Neutrophil (primary cell): ENCODE data around the gene MPND.

ENCODE experiments used
- H3K27ac ChIP-seq: fragments of 200-600 bp; sonication (generic); 2 replicates; pipeline ENCODE4 v1.5.1; 2016; ENCODE audit warnings: mild to moderate bottlenecking, moderate library complexity
- H3K27me3 ChIP-seq: fragments of 200-600 bp; sonication (generic); 2 replicates; pipeline ENCODE4 v1.6.0; 2016; ENCODE audit warnings: mild to moderate bottlenecking
- H3K36me3 ChIP-seq: fragments of 200-600 bp; sonication (generic); 2 replicates; pipeline ENCODE4 v1.5.1; 2017
- H3K4me1 ChIP-seq, 2 experiments: fragments of 200-600 bp in 1 of 2; sonication (generic) in 1 of 2; 1 replicate in 1 of 2; 2 replicates in 1 of 2; pipeline versions ENCODE4 v1.5.1 to v1.6.1; 2013 to 2016; ENCODE audit warnings: low read depth in 1 of 2, low read length in 1 of 2, mild to moderate bottlenecking in 1 of 2, moderate library complexity in 1 of 2; ENCODE audit not compliant: control insufficient read depth in 1 of 2, insufficient read depth in 1 of 2
- H3K4me3 ChIP-seq, 2 experiments: fragments of 200-600 bp in 1 of 2; sonication (generic) in 1 of 2; 1 replicate in 1 of 2; 2 replicates in 1 of 2; pipeline ENCODE4 v1.5.1; 2013 to 2016; ENCODE audit warnings: low read depth in 1 of 2, low read length in 1 of 2, mild to moderate bottlenecking in 1 of 2, moderate library complexity in 1 of 2
- H3K9me3 ChIP-seq: fragments of 200-600 bp; sonication (generic); 2 replicates; pipeline ENCODE4 v1.5.1; 2016
- TF ChIP-seq, protein P1 (sequence below): fragments of 200-600 bp; sonication (generic); IDR thresholded peaks from 2 replicates; pipeline ENCODE4 v1.5.1; 2016; ENCODE audit warnings: antibody characterized with exemption

The MPND gene

GRCh38 chr19:4316956-4317355 lies 26.4 kb upstream of the MPND start:
- Histone ChIP-seq H3K27me3 (no peaks in the 10 kb centered on the region), H3K36me3 (no peaks in the 10 kb centered on the region), H3K27ac (no peak overlapping the region), H3K4me1 (peaks cover 0 to 7% of the 10 kb centered on the region in 2 experiments), H3K4me3 (no peak overlapping the region), H3K9me3 (peaks cover 3% of the 10 kb centered on the region)
- TF ChIP-seq, protein P1, sequence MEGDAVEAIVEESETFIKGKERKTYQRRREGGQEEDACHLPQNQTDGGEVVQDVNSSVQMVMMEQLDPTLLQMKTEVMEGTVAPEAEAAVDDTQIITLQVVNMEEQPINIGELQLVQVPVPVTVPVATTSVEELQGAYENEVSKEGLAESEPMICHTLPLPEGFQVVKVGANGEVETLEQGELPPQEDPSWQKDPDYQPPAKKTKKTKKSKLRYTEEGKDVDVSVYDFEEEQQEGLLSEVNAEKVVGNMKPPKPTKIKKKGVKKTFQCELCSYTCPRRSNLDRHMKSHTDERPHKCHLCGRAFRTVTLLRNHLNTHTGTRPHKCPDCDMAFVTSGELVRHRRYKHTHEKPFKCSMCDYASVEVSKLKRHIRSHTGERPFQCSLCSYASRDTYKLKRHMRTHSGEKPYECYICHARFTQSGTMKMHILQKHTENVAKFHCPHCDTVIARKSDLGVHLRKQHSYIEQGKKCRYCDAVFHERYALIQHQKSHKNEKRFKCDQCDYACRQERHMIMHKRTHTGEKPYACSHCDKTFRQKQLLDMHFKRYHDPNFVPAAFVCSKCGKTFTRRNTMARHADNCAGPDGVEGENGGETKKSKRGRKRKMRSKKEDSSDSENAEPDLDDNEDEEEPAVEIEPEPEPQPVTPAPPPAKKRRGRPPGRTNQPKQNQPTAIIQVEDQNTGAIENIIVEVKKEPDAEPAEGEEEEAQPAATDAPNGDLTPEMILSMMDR: no peak

GRCh38 chr19:4318460-4318859 lies 24.9 kb upstream of the MPND start:
- peaks cover 0 to 7% of the 10 kb centered on the region in 2 experiments for H3K4me1 ChIP-seq
- TF ChIP-seq, protein P1: no peak

GRCh38 chr19:4319067-4319718 lies 24.2 kb upstream of the MPND start:
- Histone ChIP-seq H3K27me3 (peaks cover 3% of the 10 kb centered on the region), H3K4me3 (no peak overlapping the region), H3K27ac (no peak overlapping the region), H3K36me3 (no peaks in the 10 kb centered on the region), H3K4me1 (peaks cover 0 to 2% of the 10 kb centered on the region in 2 experiments), H3K9me3 (peaks cover 8% of the 10 kb centered on the region)
- TF ChIP-seq, protein P1: no peak

More at GRCh38 chr19:4318460-4318859, 24.9 kb upstream of the MPND start:
- Histone ChIP-seq H3K36me3 (no peaks in the 10 kb centered on the region), H3K4me3 (no peak overlapping the region), H3K9me3 (peaks cover 8% of the 10 kb centered on the region), H3K27ac (no peak overlapping the region), H3K27me3 (no peaks in the 10 kb centered on the region)

- Histone ChIP-seq H3K4me1 (no peaks in the 10 kb centered on the region), H3K4me3 (no peak overlapping the region), H3K27ac (no peak overlapping the region), H3K36me3 (no peaks in the 10 kb centered on the region), H3K27me3 (peaks cover 10% of the 10 kb centered on the region), H3K9me3 (peaks cover 8% of the 10 kb centered on the region)
- TF ChIP-seq, protein P1: no peak
Measured at GRCh38 chr19:4320419-4320818, 22.9 kb upstream of the MPND start.

DNA sequence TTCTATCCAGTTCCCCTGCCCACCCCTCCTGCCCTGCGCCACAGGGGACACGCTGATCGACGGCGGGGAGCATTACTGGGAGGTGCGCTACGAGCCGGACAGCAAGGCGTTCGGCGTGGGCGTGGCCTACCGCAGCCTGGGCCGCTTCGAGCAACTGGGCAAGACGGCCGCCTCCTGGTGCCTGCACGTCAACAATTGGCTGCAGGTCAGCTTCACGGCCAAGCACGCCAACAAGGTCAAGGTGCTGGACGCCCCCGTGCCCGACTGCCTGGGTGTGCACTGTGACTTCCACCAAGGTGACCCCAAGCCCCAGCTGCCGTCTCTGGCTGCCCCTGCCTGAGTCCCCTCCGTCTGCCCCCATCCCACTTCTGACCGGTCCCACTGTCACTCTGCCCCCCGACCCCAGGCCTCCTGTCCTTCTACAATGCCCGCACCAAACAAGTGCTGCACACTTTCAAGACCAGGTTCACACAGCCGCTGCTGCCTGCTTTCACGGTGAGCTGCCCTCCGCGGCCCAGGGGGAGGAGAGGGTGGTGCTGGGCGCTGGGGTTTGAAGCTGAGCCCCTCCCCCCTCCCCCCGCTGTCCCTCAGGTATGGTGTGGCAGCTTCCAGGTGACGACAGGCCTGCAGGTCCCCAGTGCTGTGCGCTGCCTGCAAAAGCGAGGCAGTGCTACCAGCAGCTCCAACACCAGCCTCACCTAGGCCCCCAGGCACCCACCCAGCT lies 20.3 kb upstream of the MPND start:
- peaks cover 37% of the 10 kb centered on the region for H3K27me3 ChIP-seq
- no peak overlapping the region for H3K27ac ChIP-seq
- H3K36me3 ChIP-seq: no peaks in the 10 kb centered on the region
- peaks cover 8% of the 10 kb centered on the region for H3K9me3 ChIP-seq
- H3K4me1 ChIP-seq: peaks cover 6 to 14% of the 10 kb centered on the region in 2 experiments
- no peak overlapping the region for H3K4me3 ChIP-seq
- TF ChIP-seq, protein P1: no peak
